Measurements from ENCODE around the gene CYS1.

- TF ChIP-seq CTCF (IDR thresholded peaks at IDR 0.05 in 2 of 3, conservative IDR thresholded peaks at IDR 0.05 in 1 of 3; ENCODE audit: borderline replicate concordance in 1 of 3, insufficient read depth in 1 of 3, low read depth in 2 of 3, low read length in 2 of 3): no peak
- no peak for TF ChIP-seq TCF7L2 (IDR thresholded peaks at IDR 0.05; ENCODE audit: borderline replicate concordance, extremely low read depth, insufficient read depth, insufficient read length)
- TF ChIP-seq POLR2AphosphoS5 (IDR thresholded peaks at IDR 0.05; ENCODE audit: low read depth, low read length): no peak
- no peak for TF ChIP-seq REST (IDR thresholded peaks at IDR 0.05; ENCODE audit: low read depth)
- TF ChIP-seq FOSL1 (IDR thresholded peaks at IDR 0.05; ENCODE audit: low read depth): no peak
- no peak for TF ChIP-seq EGR1 (IDR thresholded peaks at IDR 0.05; ENCODE audit: low read depth)
- no peak for TF ChIP-seq POLR2A (IDR thresholded peaks at IDR 0.05; ENCODE audit: borderline replicate concordance, extremely low read depth, insufficient read depth, insufficient read length)
- no peak for TF ChIP-seq EZH2 (IDR thresholded peaks at IDR 0.05)
- no peak for TF ChIP-seq ZNF274 (IDR thresholded peaks at IDR 0.05; ENCODE audit: low read depth, low read length)
Measured at GRCh38 chr2:10052216-10052615, 28.0 kb downstream of the CYS1 start.
